Measurements from ENCODE around the gene CD7.

GRCh38 chr17:82356845-82357355, 39.5 kb upstream of the CD7 start:
- TF ChIP-seq CTCF (IDR thresholded peaks at IDR 0.05) (no peak), EZH2 (IDR thresholded peaks at IDR 0.05; ENCODE audit: borderline replicate concordance, insufficient read depth, low read depth, low read length, poor library complexity, severe bottlenecking) (no peak)
